Duodenal mucosa (tissue), 2 donors: ENCODE measurements around the gene TSC22D2.

Experiments
- H3K27ac ChIP-seq: one replicate; pipeline ENCODE4 v1.7.0; 2013; ENCODE audit warnings: low read depth, low read length
- H3K27me3 ChIP-seq, 2 donors: one replicate each; pipeline ENCODE4 v1.7.0; 2013; ENCODE audit warnings: low read length in 2 of 2, control low read depth in 1 of 2; ENCODE audit not compliant: insufficient read depth in 2 of 2, control insufficient read depth in 1 of 2
- H3K36me3 ChIP-seq, 2 donors: one replicate each; pipeline ENCODE4 v1.7.0; 2013; ENCODE audit warnings: low read length in 2 of 2, control low read depth in 1 of 2; ENCODE audit not compliant: insufficient read depth in 2 of 2, control insufficient read depth in 1 of 2
- H3K4me1 ChIP-seq, 2 donors: one replicate each; pipeline ENCODE4 v1.7.0; 2013; ENCODE audit warnings: low read length in 2 of 2, control low read depth in 1 of 2; ENCODE audit not compliant: insufficient read depth in 2 of 2, control insufficient read depth in 1 of 2
- H3K4me3 ChIP-seq, 2 donors: one replicate each; pipeline ENCODE4 v1.7.0; 2013; ENCODE audit warnings: low read length in 2 of 2, low read depth in 1 of 2
- H3K9ac ChIP-seq, 2 donors: one replicate each; pipeline ENCODE4 v1.7.0; 2013; ENCODE audit warnings: low read length in 2 of 2, low read depth in 1 of 2
- H3K9me3 ChIP-seq, 2 donors: one replicate each; pipeline ENCODE4 v1.7.0; 2013; ENCODE audit warnings: low read length in 2 of 2, control low read depth in 1 of 2; ENCODE audit not compliant: control insufficient read depth in 1 of 2

TSC22D2 gene

GRCh38 chr3:150385296-150386242, 22.5 kb upstream of the TSC22D2 start:
- H3K27me3 ChIP-seq, result no peaks in the 10 kb centered on the region
- no peaks in the 10 kb centered on the region for H3K36me3 ChIP-seq
- no peaks in the 10 kb centered on the region for H3K4me1 ChIP-seq
- H3K9me3 ChIP-seq, result no peaks in the 10 kb centered on the region
- no peak overlapping the region for H3K4me3 ChIP-seq
- H3K27ac ChIP-seq, result no peak overlapping the region
- no peak overlapping the region for H3K9ac ChIP-seq

- no peak overlapping the region for H3K27ac ChIP-seq
- no peak overlapping the region for H3K4me3 ChIP-seq
Measured at GRCh38 chr3:150388498-150389418, 19.3 kb upstream of the TSC22D2 start.

GRCh38 chr3:150390087-150390486, 18.0 kb upstream of the TSC22D2 start:
- Histone ChIP-seq H3K27me3 (no peaks in the 10 kb centered on the region), H3K27ac (no peak overlapping the region), H3K36me3 (no peaks in the 10 kb centered on the region), H3K4me1 (no peaks in the 10 kb centered on the region), H3K9me3 (no peaks in the 10 kb centered on the region), H3K4me3 (no peak overlapping the region), H3K9ac (no peak overlapping the region)

More at GRCh38 chr3:150388498-150389418, 19.3 kb upstream of the TSC22D2 start:
- H3K4me1 ChIP-seq, result no peaks in the 10 kb centered on the region
- H3K27me3 ChIP-seq, result no peaks in the 10 kb centered on the region
- H3K9me3 ChIP-seq, result no peaks in the 10 kb centered on the region
- no peak overlapping the region for H3K9ac ChIP-seq
- H3K36me3 ChIP-seq, result no peaks in the 10 kb centered on the region

GRCh38 chr3:150391161-150391560, 16.9 kb upstream of the TSC22D2 start:
- Histone ChIP-seq H3K27ac (no peak overlapping the region), H3K9me3 (no peaks in the 10 kb centered on the region), H3K9ac (no peak overlapping the region), H3K4me3 (no peak overlapping the region), H3K27me3 (no peaks in the 10 kb centered on the region), H3K4me1 (no peaks in the 10 kb centered on the region), H3K36me3 (no peaks in the 10 kb centered on the region)

- H3K4me1 ChIP-seq, result peaks cover 0 to 3% of the 10 kb centered on the region in 2 donors
- H3K36me3 ChIP-seq, result no peaks in the 10 kb centered on the region
- H3K9me3 ChIP-seq, result no peaks in the 10 kb centered on the region
- no peaks in the 10 kb centered on the region for H3K27me3 ChIP-seq
- no peak overlapping the region for H3K4me3 ChIP-seq
- H3K27ac ChIP-seq, result no peak overlapping the region
- H3K9ac ChIP-seq, result no peak overlapping the region
Measured at GRCh38 chr3:150393745-150394144, 14.4 kb upstream of the TSC22D2 start.

GRCh38 chr3:150394606-150395005, 13.5 kb upstream of the TSC22D2 start:
- Histone ChIP-seq H3K4me3 (no peak overlapping the region), H3K36me3 (no peaks in the 10 kb centered on the region), H3K4me1 (peaks cover 0 to 3% of the 10 kb centered on the region in 2 donors), H3K27me3 (no peaks in the 10 kb centered on the region), H3K9ac (no peak overlapping the region), H3K9me3 (no peaks in the 10 kb centered on the region), H3K27ac (no peak overlapping the region)

- H3K27ac ChIP-seq, result no peak overlapping the region
- no peak overlapping the region for H3K4me3 ChIP-seq
- H3K4me1 ChIP-seq, result peaks cover 0 to 3% of the 10 kb centered on the region in 2 donors
- no peak overlapping the region for H3K9ac ChIP-seq
- H3K36me3 ChIP-seq, result no peaks in the 10 kb centered on the region
- H3K27me3 ChIP-seq, result no peaks in the 10 kb centered on the region
- no peaks in the 10 kb centered on the region for H3K9me3 ChIP-seq
Measured at GRCh38 chr3:150396491-150396890, 11.6 kb upstream of the TSC22D2 start.

- Histone ChIP-seq H3K9ac (no peak overlapping the region), H3K4me1 (peaks cover 0 to 3% of the 10 kb centered on the region in 2 donors), H3K36me3 (no peaks in the 10 kb centered on the region), H3K9me3 (no peaks in the 10 kb centered on the region), H3K27ac (no peak overlapping the region), H3K4me3 (no peak overlapping the region), H3K27me3 (no peaks in the 10 kb centered on the region)
Measured at GRCh38 chr3:150396956-150397550, 11.0 kb upstream of the TSC22D2 start.

GRCh38 chr3:150399060-150399459, 9.0 kb upstream of the TSC22D2 start:
- H3K4me1 ChIP-seq, result peaks cover 0 to 3% of the 10 kb centered on the region in 2 donors
- no peaks in the 10 kb centered on the region for H3K27me3 ChIP-seq
- no peak overlapping the region for H3K4me3 ChIP-seq
- H3K27ac ChIP-seq, result no peak overlapping the region
- H3K36me3 ChIP-seq, result no peaks in the 10 kb centered on the region
- H3K9ac ChIP-seq, result no peak overlapping the region
- no peaks in the 10 kb centered on the region for H3K9me3 ChIP-seq
